ENCODE measurements around the gene TMEM109.

TMEM109 gene

DNA sequence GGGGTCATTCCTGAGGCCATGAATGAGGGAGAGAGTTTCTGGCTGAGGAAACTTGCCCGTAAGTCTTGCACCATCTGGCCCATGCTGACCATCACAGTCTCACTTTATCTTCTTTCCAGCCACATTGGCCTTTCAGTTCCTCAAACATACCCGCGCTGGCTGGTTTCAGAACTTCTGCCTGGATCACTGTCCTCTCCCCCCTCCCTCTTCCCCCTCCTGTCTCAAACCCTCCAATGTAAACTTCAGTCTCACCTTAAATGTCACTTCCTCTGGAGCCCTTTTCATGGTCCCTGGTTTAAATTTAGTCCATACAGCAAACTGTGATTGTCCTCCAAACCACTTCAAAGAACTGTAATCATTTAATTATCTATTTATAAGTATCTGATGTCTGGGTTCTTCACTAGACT lies 3.7 kb upstream of the TMEM109 start:
- no peak for DNase-seq (ENCODE audit: low spot score)

DNA sequence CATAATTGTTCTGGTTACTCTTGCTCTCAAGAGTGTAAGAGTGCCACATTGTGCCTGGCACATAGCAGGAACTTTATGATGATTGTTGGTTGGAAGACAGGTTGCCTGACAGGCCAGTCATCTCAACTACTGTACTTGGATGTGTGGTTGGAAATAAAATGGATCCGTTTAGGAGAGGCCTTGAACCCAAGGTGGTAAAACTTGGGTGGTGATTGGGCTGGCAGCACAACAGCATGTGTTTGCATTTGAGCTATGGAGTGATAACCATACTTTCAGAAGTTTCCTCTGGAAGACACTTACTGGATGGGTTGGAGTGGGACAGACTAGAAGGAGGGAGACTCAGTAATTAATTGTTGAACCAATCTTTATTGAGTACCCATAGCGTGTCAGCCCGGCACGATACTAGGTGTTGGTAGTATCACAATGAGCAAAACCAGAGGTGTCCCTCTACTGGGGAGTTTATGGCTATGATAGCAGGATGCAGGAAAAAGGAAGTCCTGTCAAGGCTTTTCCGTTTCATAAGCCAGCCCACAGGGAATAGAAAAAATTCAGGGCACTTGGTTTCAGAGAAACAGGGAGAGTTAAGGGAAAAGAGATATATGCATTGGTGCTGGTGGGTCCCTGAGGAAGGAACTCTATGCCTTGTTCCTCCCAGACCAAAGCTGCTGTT lies 3.1 kb upstream of the TMEM109 start:
- no peak for DNase-seq (ENCODE audit: low spot score)

DNA sequence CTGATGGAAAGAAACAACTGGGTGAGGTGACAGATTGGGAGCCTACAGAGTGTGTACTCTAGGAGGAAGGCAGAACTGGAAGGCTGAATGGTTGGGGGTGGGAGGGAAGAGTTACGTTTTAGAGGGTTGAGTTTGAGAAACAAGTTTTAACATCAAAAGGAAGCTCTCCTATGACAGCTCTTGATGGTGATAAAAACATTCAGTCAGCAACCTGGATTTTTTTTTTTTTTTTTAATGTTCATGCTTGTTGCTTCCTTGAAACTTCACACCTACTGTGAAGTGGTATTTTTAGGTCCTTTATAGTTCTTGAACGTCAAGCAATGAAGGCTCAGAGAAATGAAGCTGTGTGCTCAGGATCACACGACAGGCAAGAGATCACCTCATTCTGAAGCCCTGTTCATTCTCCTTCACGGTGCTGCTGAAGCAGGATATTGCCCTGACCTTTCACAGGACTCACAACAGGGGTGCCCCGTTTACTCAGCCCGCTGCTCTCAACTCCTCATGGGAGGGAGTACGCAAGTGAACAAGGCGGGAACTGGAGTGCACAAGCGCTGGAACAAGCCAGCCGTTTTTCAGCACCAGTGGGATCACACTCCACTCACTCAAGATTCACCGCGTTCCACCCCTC lies 1.6 kb upstream of the TMEM109 start:
- DNase-seq (ENCODE audit: low spot score), result no peak

DNA sequence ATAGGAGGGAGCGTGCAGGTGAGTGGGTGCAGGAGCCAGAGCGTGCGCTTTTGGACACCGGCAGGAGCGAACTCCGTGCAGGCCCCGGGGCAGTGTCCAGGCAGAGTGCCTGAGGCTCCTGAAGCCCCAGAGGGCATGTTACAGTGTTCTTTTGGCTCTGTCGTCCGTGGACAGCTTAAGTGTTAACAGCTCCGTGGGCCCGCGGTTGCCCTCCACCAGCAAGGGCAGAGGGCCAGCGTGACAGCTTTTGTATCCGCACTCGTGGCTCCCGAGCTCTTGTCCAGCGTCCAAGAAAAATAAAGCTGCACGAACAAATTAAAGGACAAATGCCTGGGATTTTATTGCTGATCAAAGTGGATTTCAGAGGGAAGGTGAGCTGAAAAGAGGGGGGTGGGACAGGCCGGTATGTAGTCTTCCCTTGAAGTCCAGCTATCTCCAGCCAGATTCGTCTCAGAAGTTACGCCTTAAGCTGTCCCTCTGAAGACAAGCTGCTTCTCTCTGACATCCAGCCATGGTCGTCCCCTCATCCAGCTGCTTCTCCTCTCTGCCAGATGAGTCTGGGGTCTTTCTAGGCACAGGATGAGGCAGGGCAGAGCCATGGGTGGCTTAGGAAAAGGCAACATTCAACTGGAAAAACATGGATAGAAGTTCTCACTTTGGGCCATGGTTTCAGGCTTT lies 968 bp upstream of the TMEM109 start:
- DNase-seq (ENCODE audit: low spot score), result no peak

DNA sequence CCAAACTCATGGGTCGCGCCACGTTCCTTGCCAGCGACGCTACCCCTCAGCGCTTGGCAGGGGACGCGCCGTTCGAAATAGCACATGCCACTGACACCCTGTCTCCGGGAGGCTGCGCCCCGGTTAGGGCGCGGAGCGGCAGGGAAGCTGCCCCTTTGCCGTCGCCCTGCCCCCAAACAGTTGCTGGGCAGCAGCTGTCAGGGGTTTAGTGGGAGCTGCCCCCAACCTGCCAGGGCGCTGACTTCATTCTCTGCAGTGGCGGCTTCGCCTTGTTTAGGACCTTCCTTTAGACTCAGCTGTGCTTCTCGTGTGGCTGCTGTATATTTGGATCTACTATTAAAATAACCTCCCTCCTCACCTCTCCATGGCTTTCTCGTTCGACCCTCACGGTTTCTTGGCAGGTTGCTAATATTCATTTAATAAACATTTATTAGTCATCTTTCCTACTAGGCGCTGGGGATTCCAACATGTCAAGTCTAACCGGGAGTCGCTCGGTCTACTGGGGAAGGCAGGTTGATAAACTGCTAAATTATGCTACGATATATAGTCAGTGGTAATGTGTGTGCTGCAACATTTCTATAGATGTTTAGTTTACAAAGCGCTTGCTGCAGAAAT lies 782 bp downstream of the TMEM109 start:
- DNase-seq (ENCODE audit: low spot score), result peak; percentile 40

GRCh38 chr11:60915248-60915914 lies 1.4 kb downstream of the TMEM109 start:
- peak; percentile 76 for DNase-seq (ENCODE audit: low spot score)

- DNase-seq (ENCODE audit: low spot score), result no peak
Observed at GRCh38 chr11:60916669-60917206, 2.8 kb downstream of the TMEM109 start.

DNA sequence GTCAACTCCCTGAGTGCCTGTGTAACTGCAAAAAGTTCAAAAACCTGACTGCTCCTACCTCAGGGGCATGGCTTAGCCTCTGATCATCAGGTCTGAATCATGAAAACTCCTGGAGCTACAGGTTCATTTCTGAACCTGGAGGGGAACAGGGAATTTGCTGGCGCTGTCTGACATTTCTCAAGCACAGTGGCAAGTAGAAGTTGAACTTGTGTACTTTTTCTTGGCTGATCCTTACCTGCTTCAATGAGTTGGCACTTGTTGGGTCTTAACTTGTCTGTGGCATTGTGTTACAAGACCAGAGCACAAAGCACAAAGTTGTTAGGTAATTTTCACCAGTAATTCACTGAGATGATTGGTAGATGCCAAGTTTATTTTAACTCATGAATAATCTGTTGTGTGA lies 3.3 kb downstream of the TMEM109 start:
- DNase-seq (ENCODE audit: low spot score), result no peak

DNA sequence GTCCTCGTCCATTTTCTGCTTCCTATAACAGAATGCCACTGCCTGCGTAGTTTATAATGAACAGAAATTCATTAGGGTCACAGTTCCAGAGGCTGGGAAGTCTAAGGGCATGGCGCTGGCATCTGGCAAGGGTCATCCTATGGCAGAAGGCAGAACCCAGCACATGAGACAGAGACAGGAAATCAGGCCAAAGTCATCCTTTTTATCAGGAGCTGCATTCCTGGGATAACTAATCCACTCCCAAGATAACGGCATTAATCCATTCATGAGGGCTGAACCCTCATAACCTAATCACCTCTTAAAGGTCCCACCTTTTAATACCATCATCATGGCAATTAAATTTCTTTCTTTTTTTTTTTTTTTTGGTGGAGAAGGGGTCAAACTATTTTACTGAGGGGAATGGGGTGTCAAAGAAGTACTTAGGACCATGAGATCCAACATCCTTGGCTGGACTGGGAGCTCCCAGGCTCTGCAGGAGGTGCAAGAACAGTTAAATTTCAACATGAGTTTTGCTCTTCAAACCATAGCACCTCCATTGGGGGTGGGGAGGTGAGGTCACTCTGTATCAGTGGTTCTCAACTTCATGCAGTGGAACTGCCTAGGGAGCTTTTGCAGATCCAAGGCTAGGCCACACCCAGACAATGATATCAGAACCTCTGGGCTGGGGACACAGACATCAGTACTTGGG lies 4.4 kb downstream of the TMEM109 start:
- DNase-seq (ENCODE audit: low spot score), result no peak

GRCh38 chr11:60918939-60919265 lies 4.9 kb downstream of the TMEM109 start:
- DNase-seq (ENCODE audit: low spot score), result peak; percentile 33

GRCh38 chr11:60919320-60919719 lies 5.4 kb downstream of the TMEM109 start:
- no peak for DNase-seq (ENCODE audit: low spot score)

- DNase-seq (ENCODE audit: low spot score), result no peak
Observed at GRCh38 chr11:60919956-60920355, 6.0 kb downstream of the TMEM109 start.

DNA sequence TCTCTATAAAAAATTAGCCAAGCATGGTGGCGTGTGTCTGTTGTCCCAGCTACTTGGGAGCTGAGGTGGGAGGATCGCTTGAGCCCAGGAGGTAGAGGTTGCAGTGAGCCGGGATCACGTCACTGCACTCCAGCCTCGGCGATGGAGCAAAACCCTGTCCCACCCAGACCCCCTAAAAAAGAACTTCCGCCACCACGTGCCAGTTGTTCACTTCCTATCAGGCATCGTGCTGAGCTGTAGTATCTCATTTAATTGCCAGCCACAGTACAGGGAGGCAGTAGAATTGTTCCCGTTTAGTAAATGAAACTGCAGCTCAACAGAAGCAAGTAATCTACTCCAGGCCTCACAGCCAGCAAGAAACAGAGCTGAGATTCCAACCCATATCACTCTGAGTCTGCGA lies 7.3 kb downstream of the TMEM109 start:
- no peak for DNase-seq (ENCODE audit: low spot score)

GRCh38 chr11:60921777-60922335 lies 7.9 kb downstream of the TMEM109 start:
- no peak for DNase-seq (ENCODE audit: low spot score)

DNA sequence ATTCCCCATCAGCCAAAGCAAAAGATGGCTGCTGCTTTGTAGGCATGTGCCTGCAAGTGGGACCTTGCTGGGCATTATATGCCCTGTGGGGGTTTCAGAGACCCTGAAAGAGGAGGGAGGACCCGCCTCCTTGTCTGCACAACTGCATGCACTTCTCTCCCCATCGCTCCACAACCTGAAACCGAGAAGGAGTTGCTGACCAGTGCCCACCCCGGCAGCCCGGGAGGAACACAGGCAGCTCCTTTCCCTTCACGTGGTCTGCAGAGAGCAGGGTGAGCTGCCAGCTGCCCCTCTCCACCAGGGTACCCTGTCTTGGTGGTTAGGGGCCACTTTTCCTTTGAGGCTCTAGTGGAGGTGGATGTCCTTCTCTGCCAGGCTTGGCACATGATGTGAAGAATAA lies 8.9 kb downstream of the TMEM109 start:
- DNase-seq (ENCODE audit: low spot score), result no peak

- DNase-seq (ENCODE audit: low spot score), result no peak
Observed at GRCh38 chr11:60923326-60923725, 9.4 kb downstream of the TMEM109 start.

DNA sequence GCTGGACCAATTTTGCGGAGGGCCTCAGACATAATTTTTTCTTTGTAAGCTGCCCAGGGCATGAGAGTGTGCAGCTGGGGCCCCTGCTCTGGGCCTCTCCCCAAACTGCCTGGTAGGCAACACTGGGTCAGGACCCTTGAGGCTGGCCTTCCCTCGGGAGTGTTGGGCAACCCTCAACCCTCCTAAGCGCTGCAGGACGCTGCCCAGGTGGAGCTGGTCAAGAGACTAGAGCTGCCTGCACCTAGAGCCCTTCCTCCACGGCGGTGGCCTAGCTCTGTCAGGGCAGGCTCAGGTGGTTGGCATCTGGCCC lies 9.8 kb downstream of the TMEM109 start:
- DNase-seq (ENCODE audit: low spot score), result no peak

- peak; percentile 92 for DNase-seq (ENCODE audit: low spot score)
Observed at GRCh38 chr11:60924110-60924905, 10.3 kb downstream of the TMEM109 start, which contains the start of gene TMEM132A. Gene TMEM132A, plus strand, starts transcription at chr11:60924460. Its CDS starts 174 bp downstream, at chr11:60924634.

GRCh38 chr11:60924906-60925853 lies 11.2 kb downstream of the TMEM109 start:
- no peak for DNase-seq (ENCODE audit: low spot score)
